IMR-90 (cell line): ENCODE measurements around the gene LBH. TPM values are rescaled to one million over a fixed set of nuclear protein-coding genes. Genes with fewer than 3 reads are reported as not detected.

ENCODE experiments used
- ATAC-seq: fragments of 200-7000 bp; cut with Tn5 transposase; 2 replicates; pipeline ENCODE4 v1.9.1; 2020; ENCODE audit warnings: low read depth, mild to moderate bottlenecking, moderate library complexity
- BruUV-seq: library from RNA; stranded (reverse); fragments of 400-500 nt; replicated peaks from 2 replicates; lab custom pipeline; 2021; lab: Mats Ljungman, UMichigan
- CTCF ChIA-PET: fragments of 300-600 bp; formaldehyde crosslinking; extraction: SDS; loops from one replicate; lab custom pipeline; 2021; ENCODE audit warnings: antibody characterized with exemption; lab: Yijun Ruan, JAX
- POLR2A ChIA-PET: fragments of 300-600 bp; sonication (Branson Sonifier 250); formaldehyde crosslinking; loops from one replicate; lab custom pipeline; 2022; ENCODE audit warnings: antibody characterized with exemption; ENCODE audit not compliant: unreplicated experiment; lab: Charles Lee
- DNase-seq: peaks from one replicate; pipeline ENCODE4 v3.0.0; 2013
- H2AFZ ChIP-seq: replicated peaks from 2 replicates; pipeline ENCODE3; 2013; ENCODE audit warnings: low read length, mild to moderate bottlenecking; ENCODE audit not compliant: poor library complexity
- H2AK5ac ChIP-seq: 2 replicates; pipeline ENCODE4 v1.6.1; 2013; ENCODE audit warnings: low read depth, low read length, inconsistent platforms
- H2AK9ac ChIP-seq: replicated peaks from 2 replicates; pipeline ENCODE3; 2013; ENCODE audit warnings: mild to moderate bottlenecking, low read depth, low read length, moderate library complexity; ENCODE audit not compliant: poor library complexity
- H2BK120ac ChIP-seq: 2 replicates; pipeline ENCODE4 v1.6.1; 2013; ENCODE audit warnings: low read depth, low read length, inconsistent platforms
- H2BK15ac ChIP-seq: 3 replicates; pipeline ENCODE4 v1.6.1; 2013; ENCODE audit warnings: low read depth, low read length, inconsistent platforms
- H2BK20ac ChIP-seq: 2 replicates; pipeline ENCODE4 v1.6.1; 2013; ENCODE audit warnings: low read depth, mild to moderate bottlenecking, inconsistent platforms, low read length, moderate library complexity
- H2BK5ac ChIP-seq: 2 replicates; pipeline ENCODE4 v1.6.1; 2013; ENCODE audit warnings: mild to moderate bottlenecking, low read depth, low read length, inconsistent platforms; ENCODE audit not compliant: poor library complexity, severe bottlenecking
- H3K14ac ChIP-seq: replicated peaks from 2 replicates; pipeline ENCODE4 v1.6.1; 2013; ENCODE audit warnings: low read depth, low read length, inconsistent platforms
- H3K18ac ChIP-seq: 2 replicates; pipeline ENCODE4 v1.6.1; 2013; ENCODE audit warnings: low read depth, low read length, control low read depth
- H3K23ac ChIP-seq: 2 replicates; pipeline ENCODE4 v1.6.1; 2013; ENCODE audit warnings: low read depth, low read length, inconsistent platforms
- H3K27ac ChIP-seq: 2 replicates; pipeline ENCODE4 v1.5.1; 2013; ENCODE audit warnings: mild to moderate bottlenecking, control low read depth, low read length; ENCODE audit not compliant: insufficient read depth
- H3K27me3 ChIP-seq: 2 replicates; pipeline ENCODE4 v1.6.1; 2013; ENCODE audit warnings: low read length; ENCODE audit not compliant: control insufficient read depth, insufficient read depth
- H3K36me3 ChIP-seq: 2 replicates; pipeline ENCODE4 v1.6.1; 2013; ENCODE audit warnings: low read length, mixed read lengths; ENCODE audit not compliant: control insufficient read depth, insufficient read depth
- H3K4ac ChIP-seq: 2 replicates; pipeline ENCODE4 v1.6.1; 2013; ENCODE audit warnings: low read depth, low read length, inconsistent platforms
- H3K4me1 ChIP-seq: 2 replicates; pipeline ENCODE4 v1.6.1; 2013; ENCODE audit warnings: low read length, mixed read lengths; ENCODE audit not compliant: control insufficient read depth, insufficient read depth
- H3K4me2 ChIP-seq: 2 replicates; pipeline ENCODE4 v1.6.1; 2013; ENCODE audit warnings: low read depth, mild to moderate bottlenecking, control low read depth, low read length, moderate library complexity
- H3K4me3 ChIP-seq: 2 replicates; pipeline ENCODE4 v1.5.1; 2013; ENCODE audit warnings: low read depth, mild to moderate bottlenecking, control low read depth, low read length, moderate library complexity; ENCODE audit not compliant: insufficient read depth
- H3K56ac ChIP-seq: 2 replicates; pipeline ENCODE4 v1.6.1; 2013; ENCODE audit warnings: low read length, inconsistent platforms; ENCODE audit not compliant: insufficient read depth; ENCODE audit errors: extremely low read depth
- H3K79me1 ChIP-seq, 2 experiments: 2 replicates each; pipeline ENCODE4 v1.6.1; 2013; ENCODE audit warnings: low read length in 2 of 2, inconsistent platforms in 1 of 2, low read depth in 1 of 2
- H3K9ac ChIP-seq: 2 replicates; pipeline ENCODE4 v1.6.1; 2013; ENCODE audit warnings: low read depth, low read length, control low read depth
- H3K9me1 ChIP-seq: 2 replicates; pipeline ENCODE4 v1.6.1; 2013; ENCODE audit warnings: low read length, inconsistent platforms; ENCODE audit not compliant: insufficient read depth
- H3K9me3 ChIP-seq: 2 replicates; pipeline ENCODE4 v1.6.1; 2013; ENCODE audit warnings: low read length; ENCODE audit not compliant: control insufficient read depth, insufficient read depth
- H4K20me1 ChIP-seq: 2 replicates; pipeline ENCODE4 v1.6.1; 2013; ENCODE audit warnings: low read length, inconsistent platforms; ENCODE audit not compliant: insufficient read depth
- H4K5ac ChIP-seq: 2 replicates; pipeline ENCODE4 v1.6.1; 2013; ENCODE audit warnings: mild to moderate bottlenecking, low read depth, low read length, control low read depth
- H4K8ac ChIP-seq, 2 experiments: 2 replicates each; pipeline ENCODE4 v1.6.1; 2013; ENCODE audit warnings: low read depth in 2 of 2, low read length in 2 of 2, control low read depth in 1 of 2, inconsistent platforms in 1 of 2
- H4K91ac ChIP-seq: 2 replicates; pipeline ENCODE4 v1.6.1; 2013; ENCODE audit warnings: low read depth, low read length, inconsistent platforms; ENCODE audit not compliant: insufficient read depth
- BHLHE40 ChIP-seq: fragments of 150-350 bp; IDR thresholded peaks from 2 replicates; pipeline ENCODE4 v1.6.1; 2016; ENCODE audit warnings: mild to moderate bottlenecking, low read depth, low read length
- CEBPB ChIP-seq: IDR thresholded peaks from 2 replicates; pipeline ENCODE4 v1.6.1; 2012; ENCODE audit warnings: low read depth, low read length, improper control_type of control experiment
- FOS ChIP-seq: fragments of 150-350 bp; IDR thresholded peaks from 2 replicates; pipeline ENCODE4 v1.6.1; 2016; ENCODE audit warnings: low read depth, low read length
- MAFK ChIP-seq: IDR thresholded peaks from 2 replicates; pipeline ENCODE4 v1.6.1; 2012; ENCODE audit warnings: low read depth, low read length, improper control_type of control experiment
- MAZ ChIP-seq: IDR thresholded peaks from 2 replicates; pipeline ENCODE4 v1.6.1; 2012; ENCODE audit warnings: low read depth, mild to moderate bottlenecking, low read length, improper control_type of control experiment, moderate library complexity, borderline replicate concordance
- MXI1 ChIP-seq: IDR thresholded peaks from 2 replicates; pipeline ENCODE4 v1.6.1; 2012; ENCODE audit warnings: low read depth, mild to moderate bottlenecking, low read length, moderate library complexity, borderline replicate concordance
- POLR2A ChIP-seq: IDR thresholded peaks from 2 replicates; pipeline ENCODE4 v1.6.1; 2012; ENCODE audit warnings: mild to moderate bottlenecking, low read depth, low read length
- RAD21 ChIP-seq: IDR thresholded peaks from 2 replicates; pipeline ENCODE4 v1.6.1; 2012; ENCODE audit warnings: low read length, improper control_type of control experiment
- RCOR1 ChIP-seq: IDR thresholded peaks from 2 replicates; pipeline ENCODE4 v1.6.1; 2012; ENCODE audit warnings: mild to moderate bottlenecking, low read length, improper control_type of control experiment; ENCODE audit not compliant: insufficient replicate concordance
- RFX5 ChIP-seq: IDR thresholded peaks from 2 replicates; pipeline ENCODE4 v1.8.0; 2012; ENCODE audit warnings: low read depth, mild to moderate bottlenecking, low read length, moderate library complexity
- SMC3 ChIP-seq: fragments of 150-350 bp; IDR thresholded peaks from 2 replicates; pipeline ENCODE4 v1.6.1; 2016; ENCODE audit warnings: low read depth, mild to moderate bottlenecking, antibody characterized with exemption, low read length, moderate library complexity
- WGBS, 2 experiments: methylation state at CpG; one replicate each; pipeline versions ENCODE4 v1.1.5 to v1.1.7; 2013; ENCODE audit warnings: missing lambda C conversion rate in 2 of 2; ENCODE audit not compliant: insufficient read length in 1 of 2; ENCODE audit errors: extremely low coverage in 2 of 2; 5-methylcytosine and 5-hydroxymethylcytosine counted together
- dilution Hi-C: fragments of 300-500 bp; cut with HindIII; formaldehyde crosslinking; loops from one replicate; pipeline ENCODE4 v1.14.3; 2018; ENCODE audit warnings: low sequenced_read_pairs; ENCODE audit not compliant: unreplicated experiment
- in situ Hi-C: fragments of 300-500 bp; cut with MboI; formaldehyde crosslinking; loops from 3 replicates; pipeline ENCODE4 v1.14.3; 2019; ENCODE audit warnings: low sequenced_read_pairs, inconsistent platforms, mixed read lengths
- intact Hi-C: fragments of 100-400 bp; cut with micrococcal nuclease; formaldehyde crosslinking; loops from 2 replicates; pipeline ENCODE4 v1.10.0; 2022
- polyA plus RNA-seq, 3 experiments: library from polyadenylated mRNA; depleted of rRNA; stranded (reverse); fragments of >200 nt; gene quantifications; 2 replicates each; pipeline ENCODE4 v1.2.3, GENCODE V29; 2012; ENCODE audit warnings: low replicate concordance in 1 of 3
- total RNA-seq: library from RNA; depleted of rRNA; stranded (reverse); fragments of >200 nt; gene quantifications from 2 replicates; pipeline ENCODE4 v1.2.3, GENCODE V29; 2012
- TF ChIP-seq, protein P1 (sequence below): fragments of 150-350 bp; IDR thresholded peaks from 2 replicates; pipeline ENCODE4 v1.6.1; 2017; ENCODE audit warnings: mild to moderate bottlenecking, antibody characterized with exemption, low read length, low read depth
- TF ChIP-seq, protein P2 (sequence below): conservative IDR thresholded peaks from 2 replicates; pipeline ENCODE4 v1.5.1; 2012; ENCODE audit warnings: mild to moderate bottlenecking, low read depth, low read length, improper control_type of control experiment
- TF ChIP-seq, protein P3 (sequence below): fragments of 150-350 bp; IDR thresholded peaks from 2 replicates; pipeline ENCODE4 v1.6.1; 2016; ENCODE audit warnings: low read depth, mild to moderate bottlenecking, low read length, moderate library complexity, borderline replicate concordance

LBH gene
- total and polyA plus RNA-seq, 2 of the 4 experiments (the other 2 are of a cell fraction), result 158 to 202 TPM

DNA sequence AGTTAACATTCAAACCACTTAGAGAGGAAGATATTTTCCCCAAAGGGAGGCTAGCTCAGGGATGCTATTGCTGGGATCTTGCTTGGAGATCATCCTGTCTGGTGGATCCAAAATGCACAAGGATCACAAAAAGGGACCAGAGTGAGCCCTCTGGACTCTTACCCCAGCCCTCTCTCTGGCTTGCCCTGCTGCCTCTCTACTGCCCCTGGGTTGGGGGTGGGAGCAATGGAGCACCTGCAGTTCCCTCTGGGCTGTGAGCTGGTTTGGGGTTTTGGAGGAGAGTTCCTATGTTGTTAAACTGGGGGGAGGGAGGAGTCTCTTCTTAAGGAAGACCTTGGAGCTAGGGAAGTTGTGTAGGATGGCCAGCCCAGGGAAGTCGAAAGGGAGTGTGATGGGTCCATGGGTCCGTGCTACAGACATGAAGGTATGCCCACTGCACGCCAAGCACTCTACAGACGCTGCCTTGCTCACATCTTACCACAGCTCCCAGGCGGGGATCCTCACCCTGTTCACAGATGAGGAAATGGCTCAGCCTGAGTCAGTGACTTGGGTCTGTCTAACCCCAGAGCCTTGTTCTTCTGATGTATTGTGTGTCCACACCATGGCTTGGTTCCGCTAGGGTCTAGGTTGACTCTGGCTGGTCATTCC lies 3.8 kb downstream of the LBH start:
- H4K91ac ChIP-seq, result peak overlapping the region; percentile 32
- H2AK9ac ChIP-seq, result no peak overlapping the region
- peak overlapping the region; percentile 84 for H3K4me3 ChIP-seq
- intact Hi-C loops (loop anchor here (10.0 kb wide), 1 partner anchor 470 kb away; no protein-coding TSS in a partner anchor), in situ Hi-C loops (no loop called here), dilution Hi-C loops (no loop called here)
- BruUV-seq, result no TSS peak
- peak overlapping the region; percentile 24 to 69 for H4K8ac ChIP-seq
- peak overlapping the region; percentile 100 for H3K9ac ChIP-seq
- H3K14ac ChIP-seq, result peak overlapping the region; percentile 87
- ChIA-PET POLR2A (interaction anchor here (1.3 kb wide), 1 partner anchor 174 kb away, joined by 3 read pairs; no protein-coding TSS in a partner anchor), CTCF (interaction anchor here (0.7 to 1.1 kb wide), 2 partner anchors 26 to 70 kb away, joined by 4 read pairs; no protein-coding TSS in a partner anchor)
- peak overlapping the region; percentile 79 for H2BK5ac ChIP-seq
- H3K36me3 ChIP-seq, result peaks cover 71% of the 10 kb centered on the region
- no peaks in the 10 kb centered on the region for H3K9me3 ChIP-seq
- peak overlapping the region; percentile 52 for H3K23ac ChIP-seq
- H3K4ac ChIP-seq, result peak overlapping the region; percentile 62
- H3K27me3 ChIP-seq, result no peaks in the 10 kb centered on the region
- H3K18ac ChIP-seq, result peak overlapping the region; percentile 75
- WGBS, 2 experiments, result 72% methylated on average over 2 of the region's 6 CpGs; no CpG with 5 or more reads in 1 of the 2 experiments
- peak overlapping the region; percentile 37 for H2AFZ ChIP-seq
- H2BK15ac ChIP-seq, result no peak overlapping the region
- H3K79me1 ChIP-seq, result peaks cover 4 to 76% of the 10 kb centered on the region in 2 experiments; a peak in 2 of 4 replicates
- peaks cover 46% of the 10 kb centered on the region for H3K9me1 ChIP-seq
- peak overlapping the region; percentile 25; the same call in 1 of the 2 replicates for H2AK5ac ChIP-seq
- ATAC-seq (no peak), DNase-seq (peak; percentile 60)
- 0 out of 2 replicates have a peak overlapping the region, but pooled peaks have one; percentile 51 for H3K56ac ChIP-seq
- peaks cover 87% of the 10 kb centered on the region for H4K20me1 ChIP-seq
- H3K27ac ChIP-seq, result peak overlapping the region; percentile 83
- peak overlapping the region; percentile 78 for H3K4me2 ChIP-seq
- peak overlapping the region; percentile 19; the same call in 1 of the 2 replicates for H4K5ac ChIP-seq
- H2BK120ac ChIP-seq, result 0 out of 2 replicates have a peak overlapping the region, but pooled peaks have one; percentile 1
- peaks cover 43% of the 10 kb centered on the region for H3K4me1 ChIP-seq
- H2BK20ac ChIP-seq, result no peak overlapping the region; the same call in 1 of the 2 replicates
- no peak for TF ChIP-seq MAZ
- no peak for TF ChIP-seq MXI1
- TF ChIP-seq, protein P1, sequence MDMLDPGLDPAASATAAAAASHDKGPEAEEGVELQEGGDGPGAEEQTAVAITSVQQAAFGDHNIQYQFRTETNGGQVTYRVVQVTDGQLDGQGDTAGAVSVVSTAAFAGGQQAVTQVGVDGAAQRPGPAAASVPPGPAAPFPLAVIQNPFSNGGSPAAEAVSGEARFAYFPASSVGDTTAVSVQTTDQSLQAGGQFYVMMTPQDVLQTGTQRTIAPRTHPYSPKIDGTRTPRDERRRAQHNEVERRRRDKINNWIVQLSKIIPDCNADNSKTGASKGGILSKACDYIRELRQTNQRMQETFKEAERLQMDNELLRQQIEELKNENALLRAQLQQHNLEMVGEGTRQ, result no peak
- no peak for TF ChIP-seq SMC3
- no peak; the same call in 1 of the 2 replicates for TF ChIP-seq POLR2A
- TF ChIP-seq RFX5, result no peak
- TF ChIP-seq FOS, result no peak
- TF ChIP-seq RAD21, result no peak
- TF ChIP-seq, protein P2, sequence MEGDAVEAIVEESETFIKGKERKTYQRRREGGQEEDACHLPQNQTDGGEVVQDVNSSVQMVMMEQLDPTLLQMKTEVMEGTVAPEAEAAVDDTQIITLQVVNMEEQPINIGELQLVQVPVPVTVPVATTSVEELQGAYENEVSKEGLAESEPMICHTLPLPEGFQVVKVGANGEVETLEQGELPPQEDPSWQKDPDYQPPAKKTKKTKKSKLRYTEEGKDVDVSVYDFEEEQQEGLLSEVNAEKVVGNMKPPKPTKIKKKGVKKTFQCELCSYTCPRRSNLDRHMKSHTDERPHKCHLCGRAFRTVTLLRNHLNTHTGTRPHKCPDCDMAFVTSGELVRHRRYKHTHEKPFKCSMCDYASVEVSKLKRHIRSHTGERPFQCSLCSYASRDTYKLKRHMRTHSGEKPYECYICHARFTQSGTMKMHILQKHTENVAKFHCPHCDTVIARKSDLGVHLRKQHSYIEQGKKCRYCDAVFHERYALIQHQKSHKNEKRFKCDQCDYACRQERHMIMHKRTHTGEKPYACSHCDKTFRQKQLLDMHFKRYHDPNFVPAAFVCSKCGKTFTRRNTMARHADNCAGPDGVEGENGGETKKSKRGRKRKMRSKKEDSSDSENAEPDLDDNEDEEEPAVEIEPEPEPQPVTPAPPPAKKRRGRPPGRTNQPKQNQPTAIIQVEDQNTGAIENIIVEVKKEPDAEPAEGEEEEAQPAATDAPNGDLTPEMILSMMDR, result no peak
- TF ChIP-seq CEBPB, result peak; percentile 57; the same call in 1 of the 2 replicates
- TF ChIP-seq RCOR1, result no peak
- TF ChIP-seq BHLHE40, result 0 out of 2 replicates have a peak, but pooled peaks have one; percentile 12
- TF ChIP-seq, protein P3, sequence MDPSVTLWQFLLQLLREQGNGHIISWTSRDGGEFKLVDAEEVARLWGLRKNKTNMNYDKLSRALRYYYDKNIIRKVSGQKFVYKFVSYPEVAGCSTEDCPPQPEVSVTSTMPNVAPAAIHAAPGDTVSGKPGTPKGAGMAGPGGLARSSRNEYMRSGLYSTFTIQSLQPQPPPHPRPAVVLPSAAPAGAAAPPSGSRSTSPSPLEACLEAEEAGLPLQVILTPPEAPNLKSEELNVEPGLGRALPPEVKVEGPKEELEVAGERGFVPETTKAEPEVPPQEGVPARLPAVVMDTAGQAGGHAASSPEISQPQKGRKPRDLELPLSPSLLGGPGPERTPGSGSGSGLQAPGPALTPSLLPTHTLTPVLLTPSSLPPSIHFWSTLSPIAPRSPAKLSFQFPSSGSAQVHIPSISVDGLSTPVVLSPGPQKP, result no peak
- TF ChIP-seq MAFK, result no peak
